Activated naive CD4-positive, alpha-beta T cell treated with anti-CD3 and anti-CD28 coated beads, Interleukin-2, amount 50 U/mL, for 24 hours (primary cell): ENCODE measurements around the gene DHX38.
"Not testable (repeated sequence)": the region's sequence is repeated elsewhere in the genome, so short reads cannot be mapped to it uniquely, and the experiment has no call there.

ENCODE experiments used
- H3K27ac Mint-ChIP-seq: one replicate; pipeline ENCODE4 v1.8.0; 2021; ENCODE audit warnings: mild to moderate bottlenecking, mixed read lengths
- H3K27me3 Mint-ChIP-seq: one replicate; pipeline ENCODE4 v1.8.0; 2021; ENCODE audit warnings: mixed read lengths
- H3K36me3 Mint-ChIP-seq: one replicate; pipeline ENCODE4 v1.8.0; 2021; ENCODE audit warnings: mixed read lengths
- H3K4me1 Mint-ChIP-seq: one replicate; pipeline ENCODE4 v1.8.0; 2021; ENCODE audit warnings: mixed read lengths
- H3K4me3 Mint-ChIP-seq: one replicate; pipeline ENCODE4 v1.8.0; 2021; ENCODE audit warnings: mild to moderate bottlenecking, mixed read lengths
- H3K9me3 Mint-ChIP-seq: one replicate; pipeline ENCODE4 v1.8.0; 2021; ENCODE audit warnings: mixed read lengths

DHX38 gene

DNA sequence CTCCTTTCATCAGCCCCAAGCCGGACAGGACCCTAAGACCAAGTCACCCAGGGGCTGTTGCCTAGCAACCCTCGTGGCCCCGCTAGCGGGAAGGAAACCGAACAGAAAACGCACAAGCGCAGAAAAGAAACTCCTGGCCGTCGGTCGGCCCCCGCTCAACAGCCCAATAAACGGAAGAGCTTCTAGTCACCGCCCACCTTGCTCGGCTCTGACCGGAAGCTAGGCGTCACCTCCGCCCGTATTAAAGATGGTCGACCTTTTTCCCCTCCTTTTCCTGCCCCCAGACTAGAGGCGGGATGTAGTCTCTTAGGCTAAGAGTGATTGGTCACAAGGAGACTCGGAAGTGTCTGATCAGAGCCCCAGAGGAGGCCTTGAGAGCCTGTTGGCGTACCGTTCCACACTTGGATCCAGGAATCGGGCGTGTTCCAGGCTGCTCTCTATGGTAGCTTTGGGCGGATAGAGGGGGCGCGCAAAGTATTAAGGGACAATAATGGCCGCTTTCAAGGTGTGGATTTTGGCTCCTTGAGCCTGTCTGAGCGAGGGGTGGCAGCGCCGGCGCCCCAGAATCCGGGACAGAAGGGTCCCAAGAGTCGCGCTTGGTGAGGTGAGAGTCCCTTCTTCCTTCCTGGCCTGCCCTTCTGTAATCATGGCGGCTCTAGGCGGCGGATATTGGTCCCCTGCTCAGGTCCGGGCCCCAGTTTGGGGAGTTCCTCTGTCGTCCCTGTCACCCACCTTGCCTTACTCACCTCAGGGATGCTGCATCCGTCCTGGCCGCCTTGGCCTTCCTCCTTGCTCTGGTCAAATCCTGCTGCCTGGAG, at the start of gene DHX38, which contains the start of gene TXNL4B:
TSS of gene DHX38 (plus strand) at position 400 of the 818 bp plus-strand sequence. CDS start 2,311 bp downstream, outside the sequence.
TSS of gene TXNL4B (minus strand) at position 173 of the 818 bp plus-strand sequence. CDS start 2,871 bp downstream, outside the sequence.
- peak within 1 kb of the TSS; percentile 96 for H3K27ac Mint-ChIP-seq
- H3K36me3 Mint-ChIP-seq = peaks cover 25% of the 10 kb centered on the region
- peaks cover 58% of the 10 kb centered on the region for H3K4me1 Mint-ChIP-seq
- no peaks in the 10 kb centered on the region for H3K27me3 Mint-ChIP-seq
- peak within 1 kb of the TSS; percentile 99 for H3K4me3 Mint-ChIP-seq
- H3K9me3 Mint-ChIP-seq = no peaks in the 10 kb centered on the region

DNA sequence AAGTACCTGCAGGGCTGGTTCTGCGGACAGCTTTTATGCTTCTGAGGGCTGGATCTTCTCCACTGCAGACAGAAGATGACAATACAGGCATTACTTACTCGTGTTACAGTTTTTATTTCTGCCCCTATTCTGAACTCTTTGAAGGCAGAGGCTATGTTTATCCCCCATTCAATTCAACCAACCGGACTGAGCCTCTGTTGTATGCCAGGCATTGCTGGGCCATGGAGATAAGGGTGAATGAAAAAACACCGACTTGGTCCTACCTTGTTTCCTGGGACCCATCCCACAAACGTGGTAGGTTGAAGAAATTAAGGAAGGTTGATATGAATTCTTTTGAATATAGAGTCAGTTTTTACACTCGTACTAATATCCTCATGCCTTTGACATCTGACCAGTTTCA, 49.4 kb upstream of the DHX38 start:
- Mint-ChIP-seq H3K27ac (no peak overlapping the region), H3K4me3 (no peak overlapping the region), H3K4me1 (no peaks in the 10 kb centered on the region), H3K9me3 (peaks cover 5% of the 10 kb centered on the region), H3K36me3 (peaks cover 21% of the 10 kb centered on the region), H3K27me3 (no peaks in the 10 kb centered on the region)

DNA sequence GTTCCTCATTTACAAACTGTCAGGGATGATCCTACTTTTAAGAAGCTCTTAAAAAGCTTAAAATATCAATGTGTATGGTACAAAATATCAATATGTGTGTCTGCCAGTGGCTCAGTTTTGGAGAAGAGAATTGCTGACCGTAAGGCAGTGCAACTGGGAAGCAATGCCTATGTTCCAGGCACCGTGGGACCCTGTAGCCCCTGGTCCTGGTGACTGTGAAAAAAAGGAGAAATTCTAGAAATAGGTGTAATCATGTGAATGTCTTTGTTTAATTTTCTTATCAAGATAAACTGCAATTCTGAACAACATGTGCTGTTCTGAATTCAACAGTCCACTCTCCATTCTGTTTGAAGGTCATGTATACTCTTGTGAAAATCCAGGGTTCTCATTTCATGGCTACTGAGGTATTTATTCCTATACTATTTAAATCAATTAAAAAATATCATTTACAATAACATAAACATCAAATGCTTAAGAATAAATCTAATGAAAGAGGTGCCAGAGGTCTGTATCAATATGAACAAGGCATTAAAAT, 48.8 kb upstream of the DHX38 start:
- H3K27ac Mint-ChIP-seq = no peak overlapping the region
- peaks cover 5% of the 10 kb centered on the region for H3K9me3 Mint-ChIP-seq
- no peaks in the 10 kb centered on the region for H3K4me1 Mint-ChIP-seq
- peaks cover 26% of the 10 kb centered on the region for H3K36me3 Mint-ChIP-seq
- H3K4me3 Mint-ChIP-seq = no peak overlapping the region
- H3K27me3 Mint-ChIP-seq = no peaks in the 10 kb centered on the region

DNA sequence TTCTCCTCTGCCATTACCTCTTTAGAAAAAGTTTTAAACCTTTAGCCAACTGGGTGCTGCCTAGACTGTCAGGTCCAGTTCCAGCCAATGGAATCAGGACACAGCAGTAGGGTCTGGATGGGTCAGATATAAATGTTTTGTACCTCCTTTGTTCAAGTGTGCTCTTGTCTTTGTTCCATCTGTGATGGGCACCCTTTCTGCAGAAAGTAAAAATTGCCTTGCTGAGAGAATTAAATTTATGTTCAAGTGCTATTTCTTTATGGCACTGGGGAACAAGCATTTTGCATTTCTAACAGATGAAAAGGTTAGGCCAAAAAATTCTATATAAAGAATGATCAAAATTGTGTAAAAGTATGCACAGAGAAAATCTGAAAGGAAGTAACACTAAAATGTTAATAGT, 44.5 kb upstream of the DHX38 start:
- Mint-ChIP-seq H3K27ac (no peak overlapping the region), H3K4me3 (no peak overlapping the region), H3K4me1 (no peaks in the 10 kb centered on the region), H3K27me3 (no peaks in the 10 kb centered on the region), H3K36me3 (peaks cover 21% of the 10 kb centered on the region), H3K9me3 (peaks cover 5% of the 10 kb centered on the region)

DNA sequence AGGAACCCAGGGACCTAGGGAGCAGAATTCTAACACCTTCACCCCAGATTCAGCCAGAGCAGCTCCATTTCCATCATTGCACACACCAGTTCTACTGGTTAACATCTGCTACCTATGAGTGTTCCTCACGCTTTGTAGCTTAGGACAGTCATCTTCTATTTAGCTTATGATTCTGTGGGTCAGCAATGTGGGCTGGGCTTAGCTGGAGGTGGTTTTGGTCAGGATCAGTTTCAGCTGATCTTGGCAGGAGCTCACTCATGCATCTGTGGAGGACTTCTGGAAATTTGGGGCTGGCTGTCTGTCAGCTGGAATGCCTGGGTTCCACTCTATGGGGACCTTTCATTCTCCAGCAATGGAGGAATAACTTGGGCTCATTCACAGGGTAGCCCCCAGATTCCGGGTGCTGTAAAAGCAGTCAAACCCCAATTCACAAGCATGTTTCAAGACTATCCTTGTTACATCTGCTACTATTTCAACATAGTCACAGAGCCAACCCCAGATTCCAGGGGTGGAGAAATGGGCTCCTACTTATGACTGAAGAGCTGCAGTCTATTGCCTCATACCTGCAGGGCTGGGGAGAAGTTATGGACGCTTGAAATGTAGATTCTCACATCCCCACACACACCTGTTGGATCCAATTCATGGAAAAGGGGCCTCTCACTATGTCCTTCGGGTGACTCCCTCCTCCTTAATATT, 42.7 kb upstream of the DHX38 start:
- H3K36me3 Mint-ChIP-seq = peaks cover 18% of the 10 kb centered on the region
- no peak overlapping the region for H3K4me3 Mint-ChIP-seq
- peaks cover 5% of the 10 kb centered on the region for H3K9me3 Mint-ChIP-seq
- no peak overlapping the region for H3K27ac Mint-ChIP-seq
- no peaks in the 10 kb centered on the region for H3K4me1 Mint-ChIP-seq
- no peaks in the 10 kb centered on the region for H3K27me3 Mint-ChIP-seq

DNA sequence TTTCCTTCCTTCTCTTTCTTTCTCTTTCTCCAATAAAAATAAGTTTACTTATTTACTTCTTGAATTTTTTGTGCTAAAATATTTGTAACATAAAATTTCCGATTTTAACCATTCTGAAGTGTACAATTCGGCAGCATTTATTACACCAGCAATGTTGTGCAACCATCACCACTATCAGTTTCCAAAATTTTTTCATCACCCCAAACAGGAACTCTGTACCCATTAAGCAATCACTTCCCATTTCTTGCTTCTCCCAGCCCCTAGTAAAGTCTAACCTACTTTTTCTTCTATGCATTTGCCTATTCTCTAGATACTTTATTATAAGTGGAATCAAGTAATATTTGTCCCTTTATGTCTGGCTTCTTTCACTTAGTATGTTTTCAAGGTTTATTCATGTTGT, 41.8 kb upstream of the DHX38 start:
- Mint-ChIP-seq H3K4me1 (no peaks in the 10 kb centered on the region), H3K27me3 (no peaks in the 10 kb centered on the region), H3K36me3 (peaks cover 18% of the 10 kb centered on the region), H3K27ac (no peak overlapping the region), H3K4me3 (no peak overlapping the region), H3K9me3 (peaks cover 5% of the 10 kb centered on the region)

DNA sequence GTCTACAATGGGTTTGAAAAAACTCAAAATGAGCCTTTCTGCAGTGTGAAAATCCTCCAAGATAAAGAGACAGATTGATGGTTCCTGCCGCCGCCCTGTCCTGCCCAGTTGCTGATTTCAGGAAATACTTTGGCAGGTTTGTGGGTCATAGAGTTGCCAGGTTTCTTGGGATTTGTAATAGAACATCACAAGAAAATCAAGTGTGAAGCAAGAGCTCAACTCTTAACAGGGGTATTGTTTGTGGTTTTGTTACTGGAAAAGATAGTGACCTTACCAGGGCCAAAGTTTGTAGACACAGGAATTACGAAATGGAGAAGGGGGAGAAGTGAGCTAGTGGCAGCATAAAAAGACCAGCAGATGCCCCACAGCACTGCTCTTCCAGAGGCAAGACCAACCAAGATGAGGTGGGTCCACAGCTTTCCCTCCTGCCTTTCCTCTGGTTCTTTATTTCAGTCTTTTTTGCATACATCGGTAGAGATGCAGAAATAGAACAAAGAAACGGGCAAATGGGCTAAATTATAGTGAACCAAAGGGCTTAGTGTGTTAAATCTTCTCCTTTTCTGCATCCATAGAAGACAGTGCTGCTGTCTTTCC, 39.3 kb upstream of the DHX38 start, which contains the start of gene HP:
TSS of gene HP (plus strand) at position 252 of the 594 bp plus-strand sequence. CDS start at position 400, 148 bp downstream.
- not testable (repeated sequence) for H3K4me3 Mint-ChIP-seq, H3K27ac Mint-ChIP-seq, H3K4me1 Mint-ChIP-seq, H3K27me3 Mint-ChIP-seq, H3K9me3 Mint-ChIP-seq
- H3K36me3 Mint-ChIP-seq = peaks cover 13% of the 10 kb centered on the region

DNA sequence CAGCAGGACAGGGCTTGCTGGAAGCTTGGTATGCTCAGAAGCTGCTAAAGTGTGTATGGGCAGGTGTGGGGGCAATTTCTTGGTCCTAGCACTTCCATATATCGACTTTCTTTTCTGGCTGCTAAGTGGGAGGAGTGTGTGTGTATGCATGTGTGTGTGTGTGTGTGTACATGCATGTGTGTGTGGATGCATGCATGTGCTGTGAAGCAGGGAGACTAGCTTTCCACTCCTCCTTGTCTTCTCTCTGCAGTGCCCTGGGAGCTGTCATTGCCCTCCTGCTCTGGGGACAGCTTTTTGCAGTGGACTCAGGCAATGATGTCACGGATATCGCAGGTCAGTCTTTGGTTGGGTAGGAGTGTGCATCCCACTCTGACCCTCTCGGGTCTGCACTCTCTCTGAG, 37.7 kb upstream of the DHX38 start:
- Mint-ChIP-seq H3K36me3 (peaks cover 5% of the 10 kb centered on the region), H3K4me1 (no peaks in the 10 kb centered on the region), H3K27ac (no peak overlapping the region), H3K9me3 (no peaks in the 10 kb centered on the region), H3K4me3 (no peak overlapping the region), H3K27me3 (no peaks in the 10 kb centered on the region)

DNA sequence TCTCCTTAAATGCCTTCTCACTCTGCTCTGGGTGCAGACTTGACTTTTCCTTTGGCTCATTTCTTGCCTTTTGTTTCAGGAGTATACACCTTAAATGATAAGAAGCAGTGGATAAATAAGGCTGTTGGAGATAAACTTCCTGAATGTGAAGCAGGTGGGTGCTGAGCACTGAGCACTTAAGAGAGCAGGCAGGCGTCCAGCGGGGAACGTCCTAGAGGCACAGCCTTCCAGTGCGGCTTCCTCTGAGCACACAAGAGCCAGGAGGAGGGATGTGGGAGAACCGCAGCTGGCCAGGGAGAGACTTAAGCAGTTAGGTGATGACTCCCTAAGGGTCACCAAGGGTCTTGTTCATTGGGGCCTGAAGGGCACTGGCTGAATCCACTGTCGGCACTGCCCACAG, 36.3 kb upstream of the DHX38 start:
- not testable (repeated sequence) for H3K27me3 Mint-ChIP-seq, H3K9me3 Mint-ChIP-seq, H3K4me3 Mint-ChIP-seq, H3K36me3 Mint-ChIP-seq, H3K4me1 Mint-ChIP-seq, H3K27ac Mint-ChIP-seq

DNA sequence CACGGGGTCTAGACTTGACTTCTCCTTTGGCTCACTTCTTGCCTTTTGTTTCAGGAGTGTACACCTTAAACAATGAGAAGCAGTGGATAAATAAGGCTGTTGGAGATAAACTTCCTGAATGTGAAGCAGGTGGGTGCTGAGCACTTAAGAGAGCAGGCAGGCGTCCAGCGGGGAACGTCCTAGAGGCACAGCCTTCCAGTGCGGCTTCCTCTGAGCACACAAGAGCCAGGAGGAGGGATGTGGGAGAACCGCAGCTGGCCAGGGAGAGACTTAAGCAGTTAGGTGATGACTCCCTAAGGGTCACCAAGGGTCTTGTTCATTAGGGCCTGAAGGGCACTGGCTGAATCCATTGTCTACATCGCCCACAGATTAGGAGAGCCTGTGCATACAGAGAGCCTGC, 34.6 kb upstream of the DHX38 start:
- not testable (repeated sequence) for H3K4me1 Mint-ChIP-seq, H3K27me3 Mint-ChIP-seq, H3K4me3 Mint-ChIP-seq, H3K27ac Mint-ChIP-seq, H3K36me3 Mint-ChIP-seq, H3K9me3 Mint-ChIP-seq

DNA sequence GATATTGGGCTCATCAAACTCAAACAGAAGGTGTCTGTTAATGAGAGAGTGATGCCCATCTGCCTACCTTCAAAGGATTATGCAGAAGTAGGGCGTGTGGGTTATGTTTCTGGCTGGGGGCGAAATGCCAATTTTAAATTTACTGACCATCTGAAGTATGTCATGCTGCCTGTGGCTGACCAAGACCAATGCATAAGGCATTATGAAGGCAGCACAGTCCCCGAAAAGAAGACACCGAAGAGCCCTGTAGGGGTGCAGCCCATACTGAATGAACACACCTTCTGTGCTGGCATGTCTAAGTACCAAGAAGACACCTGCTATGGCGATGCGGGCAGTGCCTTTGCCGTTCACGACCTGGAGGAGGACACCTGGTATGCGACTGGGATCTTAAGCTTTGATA, 33.2 kb upstream of the DHX38 start:
- Mint-ChIP-seq H3K27me3 (no peaks in the 10 kb centered on the region), H3K9me3 (no peaks in the 10 kb centered on the region), H3K36me3 (peaks cover 2% of the 10 kb centered on the region), H3K27ac (no peak overlapping the region), H3K4me3 (no peak overlapping the region), H3K4me1 (no peaks in the 10 kb centered on the region)

DNA sequence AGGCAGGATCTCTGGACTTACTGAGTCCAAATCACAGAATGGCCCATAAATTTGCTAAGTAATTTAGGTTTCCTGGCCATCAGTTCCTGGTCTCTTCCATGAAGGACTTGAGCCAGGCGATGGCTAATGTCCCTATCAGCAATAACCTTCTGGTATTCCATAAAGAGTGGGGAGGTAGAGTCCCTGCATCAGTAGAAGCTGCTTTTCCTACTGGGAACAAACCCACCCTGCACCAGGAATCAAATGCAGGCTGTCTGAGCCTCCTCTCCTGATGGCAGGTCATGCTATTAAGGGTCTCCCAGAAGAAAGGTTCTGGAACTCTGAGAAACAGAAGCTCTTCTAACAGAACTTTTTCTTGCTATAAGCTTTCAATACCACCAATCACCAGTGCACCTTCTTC, 32.1 kb upstream of the DHX38 start:
- no peak overlapping the region for H3K27ac Mint-ChIP-seq
- H3K4me3 Mint-ChIP-seq = no peak overlapping the region
- no peaks in the 10 kb centered on the region for H3K9me3 Mint-ChIP-seq
- peaks cover 2% of the 10 kb centered on the region for H3K36me3 Mint-ChIP-seq
- no peaks in the 10 kb centered on the region for H3K4me1 Mint-ChIP-seq
- no peaks in the 10 kb centered on the region for H3K27me3 Mint-ChIP-seq

DNA sequence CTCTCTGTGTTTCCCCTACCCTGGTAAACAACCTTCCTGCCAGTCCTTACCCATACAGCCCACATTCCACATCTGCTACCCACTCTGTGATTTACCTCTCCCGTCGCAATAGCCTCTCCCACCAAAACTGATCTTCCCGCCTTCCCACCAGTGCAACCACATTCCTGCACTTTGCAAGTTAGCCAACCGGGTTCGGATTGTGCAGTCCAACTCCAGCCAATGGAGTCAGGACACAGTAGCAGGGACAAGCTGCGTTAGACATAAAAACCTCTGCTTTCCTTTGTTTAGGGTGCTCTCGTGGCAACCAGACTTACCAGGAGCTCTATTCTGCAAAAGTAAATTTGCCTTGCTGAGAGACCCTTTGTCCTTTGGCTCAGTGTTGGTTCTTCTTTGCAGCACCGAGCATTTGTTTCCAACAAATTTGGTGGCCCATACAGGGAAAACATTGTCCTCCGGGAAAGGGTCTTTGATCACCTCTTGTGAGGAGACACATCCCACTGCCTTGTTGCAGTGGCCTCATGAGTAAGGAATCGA, 29.2 kb upstream of the DHX38 start:
- Mint-ChIP-seq H3K4me3 (no peak overlapping the region), H3K27ac (peak overlapping the region; percentile 2), H3K4me1 (no peaks in the 10 kb centered on the region), H3K9me3 (no peaks in the 10 kb centered on the region), H3K27me3 (no peaks in the 10 kb centered on the region), H3K36me3 (peaks cover 2% of the 10 kb centered on the region)

DNA sequence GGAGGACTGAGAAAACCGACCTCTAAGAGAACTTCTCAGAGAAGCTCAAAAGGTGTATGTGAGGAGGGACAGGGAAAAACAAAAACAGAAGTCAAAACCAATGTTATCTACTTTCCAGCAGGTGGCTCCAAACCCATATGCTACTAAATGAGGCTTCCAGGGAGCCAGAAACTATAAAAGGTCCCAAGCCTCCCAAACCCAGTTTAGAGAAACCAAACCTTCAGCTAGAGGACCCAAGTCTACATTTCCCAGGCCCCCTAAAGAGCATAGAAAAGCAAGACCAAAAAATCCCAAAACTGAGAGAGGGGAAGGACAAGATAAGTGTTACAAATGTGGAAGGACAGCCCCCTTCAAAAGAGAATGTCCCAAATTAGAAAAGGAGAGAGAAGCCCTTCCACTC, 26.9 kb upstream of the DHX38 start:
- peaks cover 2% of the 10 kb centered on the region for H3K36me3 Mint-ChIP-seq
- H3K4me3 Mint-ChIP-seq = no peak overlapping the region
- H3K27ac Mint-ChIP-seq = peak overlapping the region; percentile 68
- H3K9me3 Mint-ChIP-seq = no peaks in the 10 kb centered on the region
- no peaks in the 10 kb centered on the region for H3K4me1 Mint-ChIP-seq
- no peaks in the 10 kb centered on the region for H3K27me3 Mint-ChIP-seq

DNA sequence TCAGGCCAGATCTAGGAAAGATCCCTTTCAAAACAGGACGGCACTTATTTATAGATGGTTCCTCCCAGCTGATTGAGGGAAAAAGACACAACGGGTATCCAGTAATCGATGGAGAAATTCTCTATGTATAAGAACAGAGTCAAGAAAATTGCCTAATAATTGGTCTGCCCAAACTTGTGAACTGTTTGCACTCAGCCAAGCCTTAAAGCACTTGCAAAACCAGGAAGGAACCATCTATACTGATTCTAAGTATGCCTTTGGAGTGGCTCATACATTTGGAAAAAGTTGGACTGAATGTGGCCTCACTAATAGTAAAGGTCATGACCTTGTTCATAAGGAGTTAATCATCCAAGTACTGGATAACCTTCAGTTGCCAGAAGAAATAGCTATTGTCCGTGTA, 24.7 kb upstream of the DHX38 start:
- H3K27me3 Mint-ChIP-seq = no peaks in the 10 kb centered on the region
- no peaks in the 10 kb centered on the region for H3K9me3 Mint-ChIP-seq
- H3K27ac Mint-ChIP-seq = no peak overlapping the region
- no peak overlapping the region for H3K4me3 Mint-ChIP-seq
- peaks cover 2% of the 10 kb centered on the region for H3K36me3 Mint-ChIP-seq
- no peaks in the 10 kb centered on the region for H3K4me1 Mint-ChIP-seq
